Measurements from ENCODE around the gene CXXC5.
"Not testable (repeated sequence)": the region's sequence is repeated elsewhere in the genome, so short reads cannot be mapped to it uniquely, and the experiment has no call there.

The CXXC5 gene

DNA sequence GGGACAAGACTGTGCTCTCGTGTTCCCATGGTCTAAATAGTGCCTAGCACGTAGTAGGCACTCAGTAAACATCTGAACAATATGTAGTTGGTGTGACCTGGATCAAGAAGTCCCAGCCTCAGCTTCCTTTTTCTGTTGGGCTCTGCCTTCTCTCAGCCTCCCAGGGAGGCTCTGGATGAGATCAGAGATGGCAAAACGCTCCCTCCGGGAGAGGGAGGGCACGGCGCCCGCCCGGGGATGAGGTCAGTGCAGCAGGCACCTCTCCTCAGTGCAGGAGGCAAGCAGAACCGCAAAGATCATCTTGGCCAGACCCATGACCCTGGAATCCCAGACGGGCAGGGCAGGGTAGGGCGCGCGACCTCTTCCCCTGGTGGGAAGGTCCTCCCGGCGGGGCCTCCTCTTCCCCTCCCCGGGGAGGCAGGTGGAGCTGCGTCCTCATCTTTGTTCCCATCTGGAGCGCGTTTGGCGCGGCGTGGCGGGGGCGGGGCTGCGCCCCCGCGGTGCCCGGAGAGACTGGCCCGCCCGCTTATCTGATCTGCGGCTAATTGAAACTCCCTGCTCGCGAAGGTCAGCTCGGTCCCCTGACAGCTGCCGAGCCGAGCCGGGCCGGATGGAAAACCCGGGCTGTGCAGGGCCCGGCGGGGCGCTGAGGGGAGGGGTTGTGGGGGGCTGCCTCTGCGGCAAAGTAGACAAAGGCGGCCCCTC, 60.9 kb downstream of the CXXC5 start:
- no peak for DNase-seq (ENCODE audit: low read depth)
- no peak overlapping the region for H3K4me3 ChIP-seq (ENCODE audit: low read depth, low read length)
- TF ChIP-seq, protein P1, sequence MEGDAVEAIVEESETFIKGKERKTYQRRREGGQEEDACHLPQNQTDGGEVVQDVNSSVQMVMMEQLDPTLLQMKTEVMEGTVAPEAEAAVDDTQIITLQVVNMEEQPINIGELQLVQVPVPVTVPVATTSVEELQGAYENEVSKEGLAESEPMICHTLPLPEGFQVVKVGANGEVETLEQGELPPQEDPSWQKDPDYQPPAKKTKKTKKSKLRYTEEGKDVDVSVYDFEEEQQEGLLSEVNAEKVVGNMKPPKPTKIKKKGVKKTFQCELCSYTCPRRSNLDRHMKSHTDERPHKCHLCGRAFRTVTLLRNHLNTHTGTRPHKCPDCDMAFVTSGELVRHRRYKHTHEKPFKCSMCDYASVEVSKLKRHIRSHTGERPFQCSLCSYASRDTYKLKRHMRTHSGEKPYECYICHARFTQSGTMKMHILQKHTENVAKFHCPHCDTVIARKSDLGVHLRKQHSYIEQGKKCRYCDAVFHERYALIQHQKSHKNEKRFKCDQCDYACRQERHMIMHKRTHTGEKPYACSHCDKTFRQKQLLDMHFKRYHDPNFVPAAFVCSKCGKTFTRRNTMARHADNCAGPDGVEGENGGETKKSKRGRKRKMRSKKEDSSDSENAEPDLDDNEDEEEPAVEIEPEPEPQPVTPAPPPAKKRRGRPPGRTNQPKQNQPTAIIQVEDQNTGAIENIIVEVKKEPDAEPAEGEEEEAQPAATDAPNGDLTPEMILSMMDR (IDR thresholded peaks at IDR 0.05; ENCODE audit: insufficient read depth, low read depth, low read length, missing control alignments) = no peak

DNA sequence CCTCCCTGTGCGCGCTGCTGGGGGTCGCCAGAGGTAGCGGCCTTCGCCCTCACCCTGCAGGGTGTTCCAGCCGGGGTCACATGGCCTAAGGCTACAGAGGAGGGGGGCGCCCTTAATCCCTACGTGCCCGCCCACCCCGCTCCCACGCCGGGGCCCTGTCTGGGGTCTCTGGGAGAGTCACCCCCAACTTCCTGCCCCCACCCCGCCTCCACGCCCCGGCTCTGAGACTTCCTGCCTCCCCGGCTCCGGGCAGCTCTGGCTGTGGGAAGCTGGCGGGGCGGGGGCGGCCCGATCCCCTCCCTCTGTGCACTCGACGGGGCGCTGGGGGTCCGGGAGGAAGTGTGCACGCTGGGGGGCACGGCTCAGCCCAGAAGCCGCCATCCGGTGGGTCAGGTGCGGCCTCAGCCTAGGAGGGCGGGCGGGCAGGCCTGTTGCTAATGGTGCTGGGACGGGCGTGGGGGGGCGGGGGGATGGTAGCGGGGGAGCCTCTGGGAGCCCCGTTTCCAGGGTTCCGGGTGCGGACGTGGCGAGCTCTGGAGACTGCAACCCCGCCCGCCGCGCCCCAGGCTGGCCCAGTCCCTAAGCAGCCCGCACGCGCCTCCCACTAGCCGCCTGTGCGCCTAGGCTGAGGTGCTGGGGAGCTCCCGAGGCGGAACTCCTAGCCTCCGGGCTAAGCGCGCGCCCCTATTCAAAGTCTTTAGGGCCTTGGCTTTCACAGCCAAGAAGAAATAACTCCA, 61.6 kb downstream of the CXXC5 start:
- TF ChIP-seq, protein P1 (IDR thresholded peaks at IDR 0.05; ENCODE audit: insufficient read depth, low read depth, low read length, missing control alignments) = no peak
- no peak overlapping the region for H3K4me3 ChIP-seq (ENCODE audit: low read depth, low read length)
- no peak for DNase-seq (ENCODE audit: low read depth)

DNA sequence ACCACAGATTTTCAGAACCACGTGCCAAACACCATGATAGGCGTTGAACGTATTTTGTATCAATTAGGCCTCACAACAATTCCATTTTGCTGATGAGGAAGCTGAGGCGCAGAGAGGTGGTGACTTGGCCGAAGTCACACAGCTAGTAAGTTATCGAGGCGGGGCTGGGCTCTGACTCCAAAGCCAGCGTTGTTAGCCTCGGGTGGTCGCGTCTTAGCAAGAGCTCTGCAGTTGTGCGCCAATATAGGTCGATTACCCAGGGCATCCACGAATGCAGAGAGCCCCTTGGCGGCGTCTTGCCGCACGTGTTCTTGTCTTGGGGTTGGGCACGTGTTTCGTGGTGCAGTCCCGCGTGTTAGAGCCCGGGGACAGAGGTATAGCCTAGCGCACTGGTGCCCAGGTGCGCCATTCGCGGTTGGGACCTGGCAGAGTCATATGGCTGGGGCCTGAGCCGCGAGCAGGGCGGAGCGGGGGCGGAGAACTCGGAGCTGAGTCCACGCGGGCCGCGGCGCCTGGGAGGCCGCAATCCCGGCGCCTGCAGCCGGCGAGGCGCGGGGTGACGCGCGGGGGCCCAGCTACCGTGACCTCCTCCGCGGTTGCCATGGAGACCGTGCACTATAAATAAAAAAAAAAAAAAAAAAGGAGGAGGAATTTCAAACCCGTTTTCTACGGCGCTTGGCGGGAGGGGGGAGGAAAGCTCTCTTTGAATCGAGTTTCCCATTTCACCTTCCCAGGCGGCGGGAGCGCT, 62.3 kb downstream of the CXXC5 start:
- H3K4me3 ChIP-seq (ENCODE audit: low read depth, low read length) = peak overlapping the region; percentile 55
- TF ChIP-seq, protein P1 (IDR thresholded peaks at IDR 0.05; ENCODE audit: insufficient read depth, low read depth, low read length, missing control alignments) = no peak
- DNase-seq (ENCODE audit: low read depth) = peak; percentile 42

DNA sequence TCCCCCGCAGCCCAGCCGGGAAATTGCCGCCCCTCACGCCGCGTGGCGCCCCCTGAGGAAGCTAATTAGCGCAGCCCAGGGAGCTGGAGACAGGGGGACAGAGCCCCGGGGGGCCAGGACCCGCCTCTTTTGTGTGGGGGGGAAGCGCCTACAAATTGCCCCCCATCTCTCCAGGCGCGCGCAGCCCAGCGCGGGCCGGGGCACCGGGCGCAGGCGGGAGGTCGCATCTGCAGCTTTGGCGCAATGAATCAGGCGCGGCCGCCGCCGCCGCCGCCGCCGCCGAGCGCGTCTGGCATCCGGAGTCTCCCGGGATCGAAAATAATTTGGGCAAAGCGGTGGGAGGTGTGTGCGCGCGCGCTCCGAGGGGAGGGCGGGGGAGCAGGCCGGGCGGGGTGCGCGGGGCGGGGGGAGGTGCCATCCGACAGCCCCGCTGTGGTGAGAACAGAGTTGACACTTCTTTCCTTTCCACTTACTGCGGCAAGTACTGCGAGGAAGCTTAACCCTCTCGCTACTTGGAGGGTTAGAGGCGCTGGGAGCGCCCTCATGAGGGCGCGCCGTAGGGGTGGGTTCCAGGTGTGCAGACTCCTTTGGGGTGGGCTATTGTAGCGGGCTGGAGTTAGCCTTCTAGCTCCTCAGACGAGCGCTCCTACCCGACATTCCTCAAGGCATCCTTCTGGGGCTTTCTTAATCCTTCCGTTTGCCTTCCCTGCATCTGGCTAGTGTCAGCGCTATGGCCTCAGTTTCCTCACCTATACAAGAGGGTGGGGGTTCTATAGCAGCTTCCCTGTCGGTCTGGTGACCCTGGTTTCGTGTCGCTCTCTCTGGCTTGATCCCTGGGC, 63.1 kb downstream of the CXXC5 start:
- TF ChIP-seq, protein P1 (IDR thresholded peaks at IDR 0.05; ENCODE audit: insufficient read depth, low read depth, low read length, missing control alignments) = peak; percentile 23
- DNase-seq (ENCODE audit: low read depth) = peak; percentile 57
- H3K4me3 ChIP-seq (ENCODE audit: low read depth, low read length) = peak overlapping the region; percentile 55

DNA sequence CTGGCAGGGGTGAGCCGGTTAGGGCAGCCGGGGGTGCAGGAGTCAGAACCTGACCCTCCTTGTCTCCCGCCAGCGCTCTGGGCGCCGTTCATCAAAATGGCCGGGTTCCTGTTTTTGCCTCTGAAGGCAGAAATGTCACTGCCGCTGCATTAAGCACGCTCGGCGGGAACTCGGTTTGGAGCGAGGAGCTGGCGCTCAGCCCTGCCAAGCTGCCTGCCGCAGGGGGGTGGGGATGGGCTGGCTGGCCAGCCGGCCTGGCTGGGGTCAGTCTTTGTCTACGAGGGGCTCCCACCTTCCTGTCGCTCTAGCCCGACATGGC, 63.7 kb downstream of the CXXC5 start:
- TF ChIP-seq, protein P1 (IDR thresholded peaks at IDR 0.05; ENCODE audit: insufficient read depth, low read depth, low read length, missing control alignments) = no peak
- no peak for DNase-seq (ENCODE audit: low read depth)

DNA sequence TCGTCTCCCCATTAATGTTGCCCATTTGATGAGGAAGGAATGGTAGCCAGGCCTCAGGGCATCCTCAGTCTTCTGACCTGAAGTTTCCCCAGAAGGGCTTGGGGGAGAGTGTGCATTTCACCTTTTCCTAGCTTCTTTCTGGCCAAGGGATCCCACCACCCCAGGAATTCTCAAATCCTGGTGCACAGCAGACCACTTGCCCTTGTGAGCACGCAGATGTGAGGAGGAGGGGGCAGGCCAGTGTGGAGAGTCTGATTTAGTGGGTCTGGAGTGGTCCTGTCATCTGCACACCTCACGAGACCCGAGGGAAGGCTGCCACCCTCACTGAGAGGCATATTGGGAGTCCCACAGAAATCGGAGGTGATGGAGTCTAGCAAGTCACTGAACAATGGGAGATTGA, 64.3 kb downstream of the CXXC5 start:
- TF ChIP-seq, protein P1 (IDR thresholded peaks at IDR 0.05; ENCODE audit: insufficient read depth, low read depth, low read length, missing control alignments) = no peak
- no peak for DNase-seq (ENCODE audit: low read depth)
- H3K4me3 ChIP-seq (ENCODE audit: low read depth, low read length) = no peak overlapping the region

More for the DNA sequence above, 63.7 kb downstream of the CXXC5 start:
- peak overlapping the region; percentile 55; the same call in 1 of the 2 replicates for H3K4me3 ChIP-seq (ENCODE audit: low read depth, low read length)

DNA sequence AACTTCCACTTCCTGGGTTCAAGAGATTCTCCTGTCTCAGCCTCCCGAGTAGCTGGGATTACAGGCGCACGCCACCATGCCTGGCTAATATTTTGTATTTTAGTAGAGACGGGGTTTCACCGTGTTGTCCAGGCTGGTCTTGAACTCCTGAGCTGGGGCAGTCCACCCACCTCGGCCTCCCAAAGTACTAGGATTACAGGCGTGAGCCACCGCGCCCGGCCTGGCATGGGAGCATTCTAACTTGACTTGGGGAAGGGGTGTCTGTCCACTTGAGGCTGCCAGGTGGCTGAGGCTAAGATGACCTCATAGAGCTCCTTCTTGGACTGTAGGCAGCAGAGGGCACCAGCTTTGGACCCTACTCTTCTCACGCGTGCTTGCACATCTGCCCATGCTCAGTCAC, 65.7 kb downstream of the CXXC5 start:
- not testable (repeated sequence) for H3K4me3 ChIP-seq (ENCODE audit: low read depth, low read length)

More for the DNA sequence above, 65.7 kb downstream of the CXXC5 start:
- DNase-seq (ENCODE audit: low read depth) = not testable (repeated sequence)

Data from GM12865 (cell line).